ENCODE measurements around the gene ZNF197. TPM values are rescaled to one million over a fixed set of nuclear protein-coding genes. Genes with fewer than 3 reads are reported as not detected.
"Not testable (repeated sequence)": the region's sequence is repeated elsewhere in the genome, so short reads cannot be mapped to it uniquely, and the experiment has no call there.

The ZNF197 gene
- total RNA-seq (10 to 100 TPM in 3 of 5 donors, 1 to 10 TPM in 2; 8.2 to 16.0 (median 14.4) TPM), total RNA-seq (8.7 to 53.2 (median 19.1) reads per million in 29 experiments)
- total RNA-seq (2013): 19.0 TPM

- ATAC-seq (replicated peaks in 1 of 4) (peak; percentile 79 to 95 (median 86)), DNase-seq (peak in 32 of 35 experiments; percentile 5 to 62 (median 28))
- CTCF ChIA-PET: no interaction called here
- H3K27me3 Mint-ChIP-seq: no peaks in the 10 kb centered on the region
- H3K4me1 Mint-ChIP-seq: peaks cover 41 to 50% (median 48%) of the 10 kb centered on the region in 3 donors
- under 1% methylated on average over 45 of the region's 47 CpGs for WGBS (ENCODE audit: insufficient coverage)
- H3K9me3 ChIP-seq: no peaks in the 10 kb centered on the region
- H3K4me1 ChIP-seq (ENCODE audit: control insufficient read depth in 1 of 2, extremely low read depth in 1 of 2, insufficient read depth in 2 of 2, low read length in 2 of 2): peaks cover 4 to 8% of the 10 kb centered on the region in 2 experiments
- peak within 1 kb of the TSS; percentile 87 to 89 (median 89) for H3K4me3 Mint-ChIP-seq
- no peaks in the 10 kb centered on the region for H3K9me3 Mint-ChIP-seq
- no peaks in the 10 kb centered on the region for H3K27me3 ChIP-seq (replicated peaks in 1 of 2; ENCODE audit: control insufficient read depth in 2 of 2, extremely low read depth in 1 of 2, insufficient read depth in 2 of 2, low read length in 1 of 2)
- POLR2A ChIA-PET: no interaction called here
- peak within 1 kb of the TSS; percentile 83 to 93 for H3K4me3 ChIP-seq (ENCODE audit: control insufficient read depth in 1 of 2, extremely low read depth in 1 of 2, low read length in 1 of 2)
- peaks cover 19% of the 10 kb centered on the region for H3K36me3 Mint-ChIP-seq
- H3K27ac ChIP-seq (ENCODE audit: low read length): peak within 1 kb of the TSS; percentile 59
- peak within 1 kb of the TSS; percentile 39 to 81 for H3K27ac Mint-ChIP-seq
- peaks cover 0 to 11% of the 10 kb centered on the region in 2 donors for H3K36me3 ChIP-seq (ENCODE audit: control insufficient read depth in 2 of 2, extremely low read depth in 1 of 2, insufficient read depth in 1 of 2, low read length in 1 of 2)
Measured at GRCh38 chr3:44624749-44625480, at the start of gene ZNF197. Gene ZNF197 (plus strand): TSS chr3:44625036. CDS start chr3:44629155, 4,119 bp downstream.

GRCh38 chr3:44576613-44577012 lies 48.2 kb upstream of the ZNF197 start:
- CTCF ChIA-PET: no interaction called here

GRCh38 chr3:44577354-44577952 lies 47.4 kb upstream of the ZNF197 start:
- H3K27ac Mint-ChIP-seq; H3K27me3 ChIP-seq (replicated peaks in 1 of 2; ENCODE audit: control insufficient read depth in 2 of 2, extremely low read depth in 1 of 2, insufficient read depth in 2 of 2, low read length in 1 of 2); H3K27ac ChIP-seq (ENCODE audit: low read length); H3K4me1 Mint-ChIP-seq; H3K36me3 ChIP-seq (ENCODE audit: control insufficient read depth in 2 of 2, extremely low read depth in 1 of 2, insufficient read depth in 1 of 2, low read length in 1 of 2); H3K27me3 Mint-ChIP-seq; H3K9me3 ChIP-seq; H3K4me3 Mint-ChIP-seq; DNase-seq; POLR2A ChIA-PET; ATAC-seq (replicated peaks in 1 of 4); H3K4me3 ChIP-seq (ENCODE audit: control insufficient read depth in 1 of 2, extremely low read depth in 1 of 2, low read length in 1 of 2); H3K4me1 ChIP-seq (ENCODE audit: control insufficient read depth in 1 of 2, extremely low read depth in 1 of 2, insufficient read depth in 2 of 2, low read length in 2 of 2); CTCF ChIA-PET: not testable (repeated sequence)
- Mint-ChIP-seq H3K9me3 (peaks cover 4 to 35% (median 20%) of the 10 kb centered on the region in 3 donors), H3K36me3 (peaks cover 21% of the 10 kb centered on the region)
- 93% methylated on average over 7 of the region's 11 CpGs for WGBS (ENCODE audit: insufficient coverage)

More at GRCh38 chr3:44576613-44577012, 48.2 kb upstream of the ZNF197 start:
- H3K27me3 Mint-ChIP-seq: no peaks in the 10 kb centered on the region
- Histone ChIP-seq H3K36me3 (ENCODE audit: control insufficient read depth in 2 of 2, extremely low read depth in 1 of 2, insufficient read depth in 1 of 2, low read length in 1 of 2) (no peaks in the 10 kb centered on the region), H3K4me1 (ENCODE audit: control insufficient read depth in 1 of 2, extremely low read depth in 1 of 2, insufficient read depth in 2 of 2, low read length in 2 of 2) (no peaks in the 10 kb centered on the region), H3K4me3 (ENCODE audit: control insufficient read depth in 1 of 2, extremely low read depth in 1 of 2, low read length in 1 of 2) (no peak overlapping the region), H3K27ac (ENCODE audit: low read length) (no peak overlapping the region), H3K27me3 (replicated peaks in 1 of 2; ENCODE audit: control insufficient read depth in 2 of 2, extremely low read depth in 1 of 2, insufficient read depth in 2 of 2, low read length in 1 of 2) (peaks cover 0 to 3% of the 10 kb centered on the region in 2 experiments), H3K9me3 (no peaks in the 10 kb centered on the region)
- H3K27ac Mint-ChIP-seq: no peak overlapping the region
- peaks cover 10 to 32% (median 24%) of the 10 kb centered on the region in 3 donors for H3K9me3 Mint-ChIP-seq
- H3K36me3 Mint-ChIP-seq: peaks cover 23% of the 10 kb centered on the region
- POLR2A ChIA-PET: no interaction called here
- H3K4me1 Mint-ChIP-seq: no peaks in the 10 kb centered on the region
- ATAC-seq (replicated peaks in 1 of 4) (no peak), DNase-seq (no peak)
- no peak overlapping the region for H3K4me3 Mint-ChIP-seq

- H3K27me3 ChIP-seq (replicated peaks in 1 of 2; ENCODE audit: control insufficient read depth in 2 of 2, extremely low read depth in 1 of 2, insufficient read depth in 2 of 2, low read length in 1 of 2); H3K36me3 ChIP-seq (ENCODE audit: control insufficient read depth in 2 of 2, extremely low read depth in 1 of 2, insufficient read depth in 1 of 2, low read length in 1 of 2); DNase-seq; H3K27ac ChIP-seq (ENCODE audit: low read length); H3K4me1 ChIP-seq (ENCODE audit: control insufficient read depth in 1 of 2, extremely low read depth in 1 of 2, insufficient read depth in 2 of 2, low read length in 2 of 2); CTCF ChIA-PET; H3K27ac Mint-ChIP-seq; H3K4me1 Mint-ChIP-seq; H3K4me3 ChIP-seq (ENCODE audit: control insufficient read depth in 1 of 2, extremely low read depth in 1 of 2, low read length in 1 of 2); H3K9me3 ChIP-seq; H3K27me3 Mint-ChIP-seq; ATAC-seq (replicated peaks in 1 of 4); POLR2A ChIA-PET; H3K4me3 Mint-ChIP-seq: not testable (repeated sequence)
- Mint-ChIP-seq H3K9me3 (peaks cover 4 to 31% (median 14%) of the 10 kb centered on the region in 3 donors), H3K36me3 (peaks cover 17% of the 10 kb centered on the region)
- 98% methylated on average over 22 of the region's 22 CpGs for WGBS (ENCODE audit: insufficient coverage)
Measured at GRCh38 chr3:44578316-44578715, 46.5 kb upstream of the ZNF197 start.

GRCh38 chr3:44578924-44579515 lies 45.8 kb upstream of the ZNF197 start:
- POLR2A ChIA-PET; DNase-seq; H3K27ac ChIP-seq (ENCODE audit: low read length); H3K4me1 ChIP-seq (ENCODE audit: control insufficient read depth in 1 of 2, extremely low read depth in 1 of 2, insufficient read depth in 2 of 2, low read length in 2 of 2); H3K36me3 ChIP-seq (ENCODE audit: control insufficient read depth in 2 of 2, extremely low read depth in 1 of 2, insufficient read depth in 1 of 2, low read length in 1 of 2); H3K27me3 ChIP-seq (replicated peaks in 1 of 2; ENCODE audit: control insufficient read depth in 2 of 2, extremely low read depth in 1 of 2, insufficient read depth in 2 of 2, low read length in 1 of 2); H3K9me3 ChIP-seq; H3K27ac Mint-ChIP-seq; H3K4me1 Mint-ChIP-seq; H3K4me3 ChIP-seq (ENCODE audit: control insufficient read depth in 1 of 2, extremely low read depth in 1 of 2, low read length in 1 of 2); CTCF ChIA-PET; H3K4me3 Mint-ChIP-seq; ATAC-seq (replicated peaks in 1 of 4): not testable (repeated sequence)
- H3K36me3 Mint-ChIP-seq: peaks cover 21% of the 10 kb centered on the region
- H3K9me3 Mint-ChIP-seq: peaks cover 9 to 28% (median 17%) of the 10 kb centered on the region in 3 donors
- 98% methylated on average over 33 of the region's 37 CpGs for WGBS (ENCODE audit: insufficient coverage)
- H3K27me3 Mint-ChIP-seq: peaks cover 8 to 12% of the 10 kb centered on the region in 2 donors

GRCh38 chr3:44579749-44580148 lies 45.1 kb upstream of the ZNF197 start:
- H3K9me3 ChIP-seq; H3K27me3 ChIP-seq (replicated peaks in 1 of 2; ENCODE audit: control insufficient read depth in 2 of 2, extremely low read depth in 1 of 2, insufficient read depth in 2 of 2, low read length in 1 of 2); ATAC-seq (replicated peaks in 1 of 4); H3K36me3 ChIP-seq (ENCODE audit: control insufficient read depth in 2 of 2, extremely low read depth in 1 of 2, insufficient read depth in 1 of 2, low read length in 1 of 2); H3K4me3 Mint-ChIP-seq; H3K27ac ChIP-seq (ENCODE audit: low read length); H3K27ac Mint-ChIP-seq; POLR2A ChIA-PET; DNase-seq; CTCF ChIA-PET; H3K4me1 ChIP-seq (ENCODE audit: control insufficient read depth in 1 of 2, extremely low read depth in 1 of 2, insufficient read depth in 2 of 2, low read length in 2 of 2); H3K4me1 Mint-ChIP-seq; H3K4me3 ChIP-seq (ENCODE audit: control insufficient read depth in 1 of 2, extremely low read depth in 1 of 2, low read length in 1 of 2): not testable (repeated sequence)
- 98% methylated on average over 11 of the region's 15 CpGs for WGBS (ENCODE audit: insufficient coverage)
- peaks cover 9 to 23% (median 17%) of the 10 kb centered on the region in 3 donors for H3K9me3 Mint-ChIP-seq
- peaks cover 24% of the 10 kb centered on the region for H3K36me3 Mint-ChIP-seq
- H3K27me3 Mint-ChIP-seq: peaks cover 13 to 18% of the 10 kb centered on the region in 2 donors
